RWPE1 (cell line): ENCODE measurements around the gene PIGT.

Source experiments
- CTCF ChIA-PET: fragments of 350-600 bp; sonication (Branson Sonifier 250); formaldehyde crosslinking; extraction: SDS; loops from one replicate; lab custom pipeline; 2021; lab: Yijun Ruan, JAX
- POLR2A ChIA-PET: fragments of 400-600 bp; formaldehyde crosslinking; extraction: SDS; loops from one replicate; lab custom pipeline; 2020; ENCODE audit warnings: antibody characterized with exemption; ENCODE audit not compliant: low non-redundant PET; lab: Yijun Ruan, JAX
- DNase-seq: peaks from one replicate; pipeline ENCODE4 v3.0.0; 2012; ENCODE audit warnings: low spot score
- H3K27ac ChIP-seq: fragments of 450-650 bp; 2 replicates; pipeline ENCODE4 v1.5.1; 2017
- TF ChIP-seq, protein P1 (sequence below): fragments of 450-650 bp; conservative IDR thresholded peaks from 2 replicates; pipeline ENCODE4 v1.5.1; 2017; ENCODE audit warnings: low read depth, mild to moderate bottlenecking

Gene PIGT

DNA sequence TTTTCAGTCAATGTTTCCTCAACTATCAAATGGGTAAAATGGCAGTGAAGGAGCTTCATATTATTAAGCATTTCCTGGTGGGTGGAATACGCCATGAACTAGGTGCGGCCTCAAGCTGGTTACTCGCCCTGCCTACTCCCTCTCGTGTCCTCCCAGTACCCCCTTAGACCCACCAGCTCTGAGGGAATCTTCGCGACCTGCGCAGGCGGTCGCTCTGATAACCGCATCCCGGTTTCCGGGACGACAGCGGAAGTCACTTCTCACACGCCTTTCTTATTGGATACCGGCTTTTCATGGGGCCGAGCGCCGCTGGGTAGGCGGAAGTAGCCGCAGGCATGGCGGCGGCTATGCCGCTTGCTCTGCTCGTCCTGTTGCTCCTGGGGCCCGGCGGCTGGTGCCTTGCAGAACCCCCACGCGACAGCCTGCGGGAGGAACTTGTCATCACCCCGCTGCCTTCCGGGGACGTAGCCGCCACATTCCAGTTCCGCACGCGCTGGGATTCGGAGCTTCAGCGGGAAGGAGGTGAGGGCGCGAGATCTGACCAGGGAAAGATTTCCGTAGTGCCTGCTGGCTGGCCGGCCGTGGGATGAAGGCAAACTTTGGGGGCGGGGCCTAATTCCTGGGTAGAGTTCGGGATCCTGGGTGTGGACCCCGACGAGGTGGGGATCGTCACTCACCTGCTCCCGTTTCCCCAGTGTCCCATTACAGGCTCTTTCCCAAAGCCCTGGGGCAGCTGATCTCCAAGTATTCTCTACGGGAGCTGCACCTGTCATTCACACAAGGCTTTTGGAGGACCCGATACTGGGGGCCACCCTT, at the start of gene PIGT:
TSS of gene PIGT (plus strand) at position 320 of the 816 bp plus-strand sequence. CDS start at position 336, 16 bp downstream.
- ChIA-PET CTCF (interaction anchor here (0.6 to 1.3 kb wide), 9 partner anchors 11 to 355 kb away, joined by 3 to 6 read pairs (median 4); no protein-coding TSS in a partner anchor), POLR2A (interaction anchor here (0.6 to 1.3 kb wide), 4 partner anchors 9 to 69 kb away, joined by 3 to 9 read pairs (median 4); no protein-coding TSS in a partner anchor)
- peak; percentile 94 for DNase-seq
- TF ChIP-seq, protein P1, sequence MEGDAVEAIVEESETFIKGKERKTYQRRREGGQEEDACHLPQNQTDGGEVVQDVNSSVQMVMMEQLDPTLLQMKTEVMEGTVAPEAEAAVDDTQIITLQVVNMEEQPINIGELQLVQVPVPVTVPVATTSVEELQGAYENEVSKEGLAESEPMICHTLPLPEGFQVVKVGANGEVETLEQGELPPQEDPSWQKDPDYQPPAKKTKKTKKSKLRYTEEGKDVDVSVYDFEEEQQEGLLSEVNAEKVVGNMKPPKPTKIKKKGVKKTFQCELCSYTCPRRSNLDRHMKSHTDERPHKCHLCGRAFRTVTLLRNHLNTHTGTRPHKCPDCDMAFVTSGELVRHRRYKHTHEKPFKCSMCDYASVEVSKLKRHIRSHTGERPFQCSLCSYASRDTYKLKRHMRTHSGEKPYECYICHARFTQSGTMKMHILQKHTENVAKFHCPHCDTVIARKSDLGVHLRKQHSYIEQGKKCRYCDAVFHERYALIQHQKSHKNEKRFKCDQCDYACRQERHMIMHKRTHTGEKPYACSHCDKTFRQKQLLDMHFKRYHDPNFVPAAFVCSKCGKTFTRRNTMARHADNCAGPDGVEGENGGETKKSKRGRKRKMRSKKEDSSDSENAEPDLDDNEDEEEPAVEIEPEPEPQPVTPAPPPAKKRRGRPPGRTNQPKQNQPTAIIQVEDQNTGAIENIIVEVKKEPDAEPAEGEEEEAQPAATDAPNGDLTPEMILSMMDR = no peak
- peak within 1 kb of the TSS; percentile 68 for H3K27ac ChIP-seq

DNA sequence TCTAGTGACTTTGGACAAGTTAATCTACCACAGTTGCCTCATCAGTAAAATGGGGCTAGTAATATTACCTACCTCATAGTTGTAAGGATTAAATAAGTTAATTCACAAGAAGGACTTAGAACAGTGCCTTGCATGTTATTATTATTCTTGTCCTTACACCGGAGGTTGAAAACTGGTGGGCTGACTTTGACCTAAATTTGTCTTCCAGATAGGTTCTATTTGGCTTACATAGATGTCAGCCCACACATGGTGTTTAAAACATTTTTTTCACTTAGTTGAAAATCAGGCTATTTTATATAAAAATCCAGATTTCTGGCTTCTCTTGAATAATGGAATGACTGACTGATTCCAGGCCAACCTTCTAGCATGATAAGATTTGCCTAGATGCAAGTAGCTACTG, 49.7 kb upstream of the PIGT start:
- CTCF ChIA-PET = interaction anchor here (0.6 to 1.9 kb wide), 7 partner anchors 16 to 122 kb away, joined by 3 to 9 read pairs (median 4); no protein-coding TSS in a partner anchor
- POLR2A ChIA-PET = no interaction called here
- TF ChIP-seq, protein P1 = no peak
- H3K27ac ChIP-seq = no peak overlapping the region
- DNase-seq = no peak

DNA sequence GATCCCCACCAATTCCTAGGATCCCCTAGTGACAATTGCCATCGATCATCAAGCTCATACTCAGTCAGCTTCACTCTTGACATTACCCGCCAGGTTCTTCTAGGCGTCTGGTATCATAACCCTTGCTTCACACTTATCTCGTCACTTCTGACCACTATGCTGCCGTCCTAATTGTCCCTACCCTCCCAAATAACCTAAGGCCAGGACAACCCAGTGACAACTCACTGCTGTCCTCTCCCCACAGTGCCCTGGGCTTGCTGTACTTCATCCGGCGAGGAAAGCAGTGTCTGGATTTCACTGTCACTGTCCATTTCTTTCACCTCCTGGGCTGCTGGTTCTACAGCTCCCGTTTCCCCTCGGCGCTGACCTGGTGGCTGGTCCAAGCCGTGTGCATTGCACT, 49.3 kb upstream of the PIGT start:
- no peak overlapping the region for H3K27ac ChIP-seq
- TF ChIP-seq, protein P1 = no peak
- ChIA-PET POLR2A (no interaction called here), CTCF (interaction anchor here (0.6 to 0.9 kb wide), 3 partner anchors 16 to 122 kb away, joined by 3 to 5 read pairs (median 5); no protein-coding TSS in a partner anchor)
- no peak for DNase-seq

DNA sequence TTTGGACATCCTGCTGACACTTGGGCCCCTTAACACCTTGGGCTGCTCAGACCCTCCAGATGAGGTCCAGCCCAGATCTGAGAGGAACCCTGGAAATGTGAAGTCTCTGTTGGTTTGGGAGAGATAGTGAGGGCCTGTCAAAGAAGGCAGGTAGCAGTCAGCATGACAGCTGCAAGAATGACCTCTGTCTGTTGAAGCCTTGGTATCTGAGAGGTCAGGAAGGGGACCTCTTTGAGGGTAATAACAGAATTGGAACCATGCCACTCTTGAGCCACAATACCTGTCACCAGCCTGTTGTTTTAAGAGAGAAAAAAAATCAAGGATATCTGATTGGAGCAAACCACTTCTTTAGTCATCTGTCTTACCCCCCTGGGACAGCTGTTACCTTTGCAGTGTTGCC, 48.8 kb upstream of the PIGT start:
- H3K27ac ChIP-seq = no peak overlapping the region
- DNase-seq = no peak
- POLR2A ChIA-PET = no interaction called here
- TF ChIP-seq, protein P1 = no peak
- CTCF ChIA-PET = interaction anchor here (0.6 to 1.0 kb wide), 2 partner anchors 44 to 55 kb away, joined by 3 read pairs; no protein-coding TSS in a partner anchor

DNA sequence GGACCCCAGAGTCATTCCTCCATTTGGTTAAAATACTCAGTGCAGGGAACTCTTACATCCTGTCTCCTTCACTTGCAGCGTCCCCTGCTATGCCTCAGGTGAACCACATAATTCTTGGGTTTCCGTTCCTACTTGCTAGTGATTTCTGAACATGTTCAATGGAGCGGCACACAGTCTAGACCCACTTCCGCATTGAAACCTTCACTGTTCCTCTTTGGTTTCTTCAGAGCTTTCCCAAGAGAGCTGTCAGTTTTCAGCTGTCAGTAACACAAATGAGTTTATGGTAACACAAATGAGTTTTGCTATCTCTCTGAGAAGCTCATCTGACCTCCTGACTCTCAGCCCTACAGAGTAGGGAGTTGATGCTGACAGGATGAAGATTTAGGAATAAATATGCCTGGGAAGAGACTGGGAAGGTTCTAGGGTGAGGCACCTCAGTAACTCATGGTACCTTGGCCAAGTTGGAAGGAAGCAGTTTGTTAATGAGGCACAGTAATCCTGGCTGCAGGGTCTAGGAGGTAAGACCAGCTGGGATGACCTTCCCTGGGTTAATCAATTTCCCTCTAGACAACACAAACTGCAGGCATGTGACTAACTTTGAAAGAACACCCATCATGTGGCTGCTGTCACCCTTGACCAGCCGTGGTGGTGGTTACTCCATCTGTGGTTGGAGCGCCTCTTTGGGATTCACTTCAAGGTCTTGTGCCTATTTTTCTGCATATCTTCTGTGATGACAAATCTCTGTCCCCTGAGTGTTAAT, 47.5 kb upstream of the PIGT start:
- DNase-seq = no peak
- TF ChIP-seq, protein P1 = no peak
- CTCF ChIA-PET = interaction anchor here (1.0 to 1.2 kb wide), 2 partner anchors 57 to 68 kb away, joined by 3 read pairs; no protein-coding TSS in a partner anchor
- no peak overlapping the region for H3K27ac ChIP-seq
- POLR2A ChIA-PET = no interaction called here
